CD4-positive, alpha-beta memory T cell (primary cell): Measurements from ENCODE around the gene DBF4B. TPM values are rescaled to one million over a fixed set of nuclear protein-coding genes. Genes with fewer than 3 reads are reported as not detected.
A peak's percentile ranks its signal among the peaks of the same experiment; 100 is the strongest.

ENCODE experiments used
- CTCF ChIA-PET: fragments of 350-600 bp; sonication (Branson Sonifier 250); formaldehyde crosslinking; loops from one replicate; lab custom pipeline; 2021; ENCODE audit warnings: inconsistent platforms; ENCODE audit not compliant: partially characterized antibody; lab: Charles Lee
- POLR2A ChIA-PET: fragments of 350-600 bp; sonication (Branson Sonifier 250); formaldehyde crosslinking; loops from one replicate; lab custom pipeline; 2021; ENCODE audit not compliant: partially characterized antibody; lab: Charles Lee
- DNase-seq, 5 donors: peaks; one replicate each; pipeline versions ENCODE4 v3.0.0 to v3.0.0-alpha.2; 2020 to 2022; ENCODE audit warnings: mixed read lengths in 1 of 5
- H3K27ac ChIP-seq: one replicate; pipeline ENCODE4 v1.7.0; 2013; ENCODE audit warnings: low read depth, low read length
- H3K27me3 ChIP-seq: 2 replicates; pipeline ENCODE4 v1.7.0; 2013; ENCODE audit warnings: mild to moderate bottlenecking, low read length, moderate library complexity; ENCODE audit not compliant: insufficient read depth
- H3K36me3 ChIP-seq: 2 replicates; pipeline ENCODE4 v1.7.0; 2013; ENCODE audit warnings: mild to moderate bottlenecking, low read length, moderate library complexity; ENCODE audit not compliant: insufficient read depth
- H3K4me1 ChIP-seq: 2 replicates; pipeline ENCODE4 v1.7.0; 2013; ENCODE audit warnings: mild to moderate bottlenecking, low read length, moderate library complexity; ENCODE audit not compliant: insufficient read depth
- H3K4me3 ChIP-seq, 2 donors: one replicate each; pipeline ENCODE4 v1.7.0; 2013; ENCODE audit warnings: low read length in 2 of 2, mild to moderate bottlenecking in 1 of 2
- H3K9me3 ChIP-seq, 2 donors: one replicate each; pipeline ENCODE4 v1.7.0; 2013; ENCODE audit warnings: low read length in 2 of 2, control low read depth in 1 of 2; ENCODE audit not compliant: control insufficient read depth in 1 of 2
- H3K27ac Mint-ChIP-seq, 7 donors: one replicate each; pipeline ENCODE4 v1.8.0; 2020 to 2021; ENCODE audit warnings: mixed read lengths in 7 of 7, mild to moderate bottlenecking in 6 of 7, inconsistent platforms in 3 of 7, moderate library complexity in 3 of 7
- H3K27me3 Mint-ChIP-seq, 2 donors: one replicate each; pipeline ENCODE4 v1.8.0; 2020 to 2021; ENCODE audit warnings: mixed read lengths in 2 of 2
- H3K36me3 Mint-ChIP-seq, 2 donors: one replicate each; pipeline ENCODE4 v1.8.0; 2020 to 2021; ENCODE audit warnings: mixed read lengths in 2 of 2, inconsistent platforms in 1 of 2, mild to moderate bottlenecking in 1 of 2
- H3K4me1 Mint-ChIP-seq, 4 donors: one replicate each; pipeline ENCODE4 v1.8.0; 2020 to 2021; ENCODE audit warnings: mixed read lengths in 4 of 4, mild to moderate bottlenecking in 1 of 4
- H3K4me3 Mint-ChIP-seq, 8 donors: one replicate each; pipeline ENCODE4 v1.8.0; 2020 to 2021; ENCODE audit warnings: mixed read lengths in 8 of 8, mild to moderate bottlenecking in 7 of 8, moderate library complexity in 6 of 8, inconsistent platforms in 3 of 8
- H3K9me3 Mint-ChIP-seq, 8 donors: one replicate each; pipeline ENCODE4 v1.8.0; 2020 to 2021; ENCODE audit warnings: mixed read lengths in 8 of 8, mild to moderate bottlenecking in 5 of 8, inconsistent platforms in 3 of 8, moderate library complexity in 1 of 8
- intact Hi-C: fragments of 100-400 bp; cut with micrococcal nuclease; formaldehyde crosslinking; loops from one replicate; pipeline ENCODE4 v1.15.1; 2023
- polyA plus RNA-seq, 2 donors: library from polyadenylated mRNA; unstranded; fragments of 300-500 nt; fragmentation: Illumina TruSeq; gene quantifications; one replicate each; pipeline ENCODE4 v1.2.3, GENCODE V29; 2021
- total RNA-seq, 2 experiments: library from RNA; stranded (reverse); gene quantifications; one replicate each; pipeline ENCODE4 v1.2.3, GENCODE V29; 2021

DBF4B gene
- total and polyA plus RNA-seq, 4 experiments from 2014 or later = 1.00 to 8.4 (median 8.1) TPM; not detected in 1

- DNase-seq = no peak
- CTCF ChIA-PET = interaction anchor here (1.0 to 11.7 kb wide), 8 partner anchors 17 to 416 kb away, joined by 3 to 263 read pairs (median 4); partner anchors contain the start of gene ACBD4
- POLR2A ChIA-PET = interaction anchor here (1.0 to 1.5 kb wide), 3 partner anchors 88 to 245 kb away, joined by 3 to 5 read pairs (median 4); partner anchors contain the start of gene EFTUD2
Measured at GRCh38 chr17:44776628-44777393, 68.3 kb downstream of the DBF4B start.

GRCh38 chr17:44777394-44778348, 69.2 kb downstream of the DBF4B start:
- Histone ChIP-seq H3K36me3 (no peaks in the 10 kb centered on the region), H3K9me3 (no peaks in the 10 kb centered on the region), H3K4me1 (peaks cover 18% of the 10 kb centered on the region), H3K27ac (no peak overlapping the region), H3K4me3 (no peak overlapping the region), H3K27me3 (no peaks in the 10 kb centered on the region)
- peaks cover 1 to 6% of the 10 kb centered on the region in 2 donors for H3K27me3 Mint-ChIP-seq
- H3K4me1 Mint-ChIP-seq = peaks cover 5 to 21% (median 9%) of the 10 kb centered on the region in 4 donors
- no peak for DNase-seq
- H3K27ac Mint-ChIP-seq = peak overlapping the region in 3 of 7 donors; percentile 27 to 77 (median 42)
- no peaks in the 10 kb centered on the region for H3K9me3 Mint-ChIP-seq
- intact Hi-C loops = loop anchor here (5.0 kb wide), 2 partner anchors 190 to 420 kb away; partner anchors contain the start of gene C1QL1
- CTCF ChIA-PET = interaction anchor here (0.8 to 11.7 kb wide), 15 partner anchors 17 to 415 kb away, joined by 3 to 263 read pairs (median 4); partner anchors contain the start of genes ACBD4 and EFTUD2
- H3K4me3 Mint-ChIP-seq = peak overlapping the region in 6 of 8 donors; percentile 17 to 61 (median 46)
- no peaks in the 10 kb centered on the region for H3K36me3 Mint-ChIP-seq
- POLR2A ChIA-PET = interaction anchor here (0.8 to 1.9 kb wide), 4 partner anchors 87 to 284 kb away, joined by 3 to 6 read pairs (median 4); partner anchors contain the start of gene NMT1

More at GRCh38 chr17:44776628-44777393, 68.3 kb downstream of the DBF4B start:
- no peaks in the 10 kb centered on the region for H3K36me3 Mint-ChIP-seq
- no peaks in the 10 kb centered on the region for H3K9me3 Mint-ChIP-seq
- no peak overlapping the region for H3K4me3 ChIP-seq
- peaks cover 18% of the 10 kb centered on the region for H3K4me1 ChIP-seq
- peaks cover 5 to 21% (median 9%) of the 10 kb centered on the region in 4 donors for H3K4me1 Mint-ChIP-seq
- H3K9me3 ChIP-seq = no peaks in the 10 kb centered on the region
- no peaks in the 10 kb centered on the region for H3K27me3 ChIP-seq
- H3K27ac Mint-ChIP-seq = peak overlapping the region in 3 of 7 donors; percentile 42 to 80 (median 77)
- no peak overlapping the region for H3K27ac ChIP-seq
- intact Hi-C loops = loop anchor here (5.0 kb wide), 2 partner anchors 190 to 420 kb away; partner anchors contain the start of gene C1QL1
- no peaks in the 10 kb centered on the region for H3K36me3 ChIP-seq
- H3K27me3 Mint-ChIP-seq = peaks cover 1 to 6% of the 10 kb centered on the region in 2 donors
- peak overlapping the region in 7 of 8 donors; percentile 18 to 97 (median 89) for H3K4me3 Mint-ChIP-seq

GRCh38 chr17:44778656-44779210, 70.3 kb downstream of the DBF4B start:
- ChIA-PET CTCF (interaction anchor here (0.7 to 11.7 kb wide), 15 partner anchors 16 to 362 kb away, joined by 3 to 263 read pairs (median 4); partner anchors contain the start of genes ACBD4 and EFTUD2), POLR2A (interaction anchor here (1.1 to 1.9 kb wide), 2 partner anchors 282 to 383 kb away, joined by 3 to 6 read pairs; partner anchors contain the start of genes HEXIM2 and NMT1)
- H3K4me3 ChIP-seq = peak overlapping the region in 1 of 2 donors; percentile 34
- no peaks in the 10 kb centered on the region for H3K36me3 ChIP-seq
- Mint-ChIP-seq H3K36me3 (no peaks in the 10 kb centered on the region), H3K9me3 (no peaks in the 10 kb centered on the region), H3K4me3 (peak overlapping the region in 7 of 8 donors; percentile 33 to 81 (median 61)), H3K4me1 (peaks cover 5 to 21% (median 9%) of the 10 kb centered on the region in 4 donors), H3K27ac (peak overlapping the region in 2 of 7 donors; percentile 38 to 48), H3K27me3 (peaks cover 1 to 6% of the 10 kb centered on the region in 2 donors)
- H3K27ac ChIP-seq = no peak overlapping the region
- no peaks in the 10 kb centered on the region for H3K27me3 ChIP-seq
- DNase-seq = no peak
- H3K9me3 ChIP-seq = no peaks in the 10 kb centered on the region
- peaks cover 18% of the 10 kb centered on the region for H3K4me1 ChIP-seq
- intact Hi-C loops = loop anchor here (1.0 to 5.0 kb wide), 3 partner anchors 87 to 419 kb away; partner anchors contain the start of gene C1QL1

GRCh38 chr17:44779211-44780025, 71.0 kb downstream of the DBF4B start:
- POLR2A ChIA-PET = interaction anchor here (0.6 to 1.9 kb wide), 3 partner anchors 258 to 382 kb away, joined by 3 to 6 read pairs (median 3); partner anchors contain the start of genes HEXIM2 and NMT1

GRCh38 chr17:44780161-44780560, 71.7 kb downstream of the DBF4B start:
- H3K9me3 Mint-ChIP-seq = no peaks in the 10 kb centered on the region
- no peak for DNase-seq
- ChIA-PET POLR2A (no interaction called here), CTCF (interaction anchor here (0.6 to 11.7 kb wide), 4 partner anchors 83 to 319 kb away, joined by 3 to 263 read pairs (median 10); no protein-coding TSS in a partner anchor)
- H3K36me3 Mint-ChIP-seq = no peaks in the 10 kb centered on the region
- no peak overlapping the region for H3K27ac ChIP-seq
- no peaks in the 10 kb centered on the region for H3K9me3 ChIP-seq
- peak overlapping the region in 1 of 8 donors; percentile 29 for H3K4me3 Mint-ChIP-seq
- no peaks in the 10 kb centered on the region for H3K27me3 ChIP-seq
- H3K4me1 ChIP-seq = peaks cover 18% of the 10 kb centered on the region
- H3K27me3 Mint-ChIP-seq = peaks cover 2 to 6% of the 10 kb centered on the region in 2 donors
- peaks cover 5 to 15% (median 9%) of the 10 kb centered on the region in 4 donors for H3K4me1 Mint-ChIP-seq
- H3K36me3 ChIP-seq = no peaks in the 10 kb centered on the region
- intact Hi-C loops = no loop called here
- no peak overlapping the region for H3K27ac Mint-ChIP-seq
- no peak overlapping the region for H3K4me3 ChIP-seq

More at GRCh38 chr17:44779211-44780025, 71.0 kb downstream of the DBF4B start:
- Mint-ChIP-seq H3K4me1 (peaks cover 5 to 21% (median 9%) of the 10 kb centered on the region in 4 donors), H3K27me3 (peaks cover 2 to 6% of the 10 kb centered on the region in 2 donors), H3K4me3 (peak overlapping the region; percentile 33 to 81 (median 66)), H3K27ac (peak overlapping the region in 3 of 7 donors; percentile 38 to 72 (median 48)), H3K36me3 (no peaks in the 10 kb centered on the region), H3K9me3 (no peaks in the 10 kb centered on the region)
- CTCF ChIA-PET = interaction anchor here (0.7 to 11.7 kb wide), 14 partner anchors 11 to 362 kb away, joined by 3 to 263 read pairs (median 4); partner anchors contain the start of genes ACBD4 and EFTUD2
- peak; percentile 72 to 80 (median 77) for DNase-seq
- Histone ChIP-seq H3K4me1 (peaks cover 18% of the 10 kb centered on the region), H3K4me3 (peak overlapping the region in 1 of 2 donors; percentile 34), H3K9me3 (no peaks in the 10 kb centered on the region), H3K27me3 (no peaks in the 10 kb centered on the region), H3K27ac (no peak overlapping the region), H3K36me3 (no peaks in the 10 kb centered on the region)
- intact Hi-C loops = loop anchor here (1.0 to 5.0 kb wide), 3 partner anchors 86 to 418 kb away; partner anchors contain the start of gene C1QL1
